ENCODE measurements around the gene ADA.

Gene ADA

DNA sequence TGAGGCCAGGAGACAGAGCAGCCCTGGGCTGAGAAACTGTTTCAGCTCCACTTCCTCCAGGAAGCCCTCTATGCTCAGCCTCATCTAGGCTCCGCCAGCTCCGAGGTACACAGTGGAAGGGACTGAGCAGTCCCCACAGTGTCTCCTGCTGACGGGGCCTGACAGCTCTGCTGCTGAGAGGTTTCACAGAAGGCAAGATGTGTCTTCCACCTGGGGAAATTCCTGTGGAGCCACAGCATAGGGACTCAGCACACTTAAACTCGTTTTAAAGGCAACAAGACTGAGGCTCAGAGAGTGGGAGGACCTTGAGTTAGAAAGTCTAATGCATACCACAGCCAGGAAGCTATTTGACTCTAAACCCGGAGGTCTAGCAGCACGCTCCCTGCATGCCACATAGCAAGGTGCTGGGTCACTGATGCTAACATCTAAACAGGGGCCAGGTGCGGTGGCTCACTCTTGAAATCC is 6.8 kb downstream of the ADA start:
- DNase-seq (ENCODE audit: low spot score): no peak

DNA sequence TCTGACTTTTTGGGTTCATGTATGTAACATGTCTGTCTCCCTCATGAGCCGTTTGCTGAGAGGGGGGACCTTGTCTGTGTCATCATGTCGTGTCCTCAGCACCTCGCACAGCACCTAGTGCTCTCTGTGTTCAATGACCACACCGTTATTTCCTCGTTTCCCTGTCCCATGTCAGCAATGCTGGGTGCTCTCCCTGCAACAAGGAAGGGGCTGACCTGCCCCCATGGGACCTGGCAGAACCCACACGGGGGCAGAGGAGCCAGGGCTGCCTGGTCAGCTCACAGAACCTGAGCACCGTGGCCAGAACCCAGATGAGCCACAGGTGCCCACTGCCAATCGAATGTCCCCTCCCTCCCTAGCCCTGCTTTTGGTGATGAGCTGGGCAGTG is 7.3 kb downstream of the ADA start:
- DNase-seq (ENCODE audit: low spot score): no peak

DNA sequence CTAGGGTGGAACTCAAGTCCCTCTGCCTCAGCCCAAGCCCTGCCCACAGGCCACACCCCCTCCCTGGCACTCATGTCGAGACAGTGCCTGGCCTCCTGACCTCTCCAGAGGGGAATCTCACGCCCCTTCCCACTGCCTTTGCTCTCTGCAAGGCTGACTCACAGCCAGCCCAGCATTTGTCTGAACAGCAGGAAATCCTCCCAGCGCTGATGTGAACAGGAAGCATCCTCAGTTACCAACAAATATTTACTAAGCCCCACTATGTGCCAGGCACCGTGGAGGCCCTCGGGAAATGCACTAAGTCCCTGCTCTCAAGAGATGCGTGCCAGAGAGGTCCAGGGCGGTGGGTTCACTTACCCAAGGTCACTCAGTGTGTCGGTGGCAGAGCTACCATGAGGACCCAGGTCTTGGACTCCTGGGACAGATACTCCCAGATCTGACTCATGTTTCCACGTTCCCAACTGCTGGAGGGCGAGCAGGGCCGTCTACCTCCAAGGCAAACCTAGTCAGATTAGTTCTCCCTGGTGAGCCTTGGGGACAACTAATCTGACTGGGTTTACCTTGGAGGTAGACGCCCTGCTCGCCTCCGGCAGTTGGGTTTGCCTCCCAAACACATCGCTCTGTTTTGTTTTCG is 7.8 kb downstream of the ADA start:
- DNase-seq (ENCODE audit: low spot score): peak; percentile 75

DNA sequence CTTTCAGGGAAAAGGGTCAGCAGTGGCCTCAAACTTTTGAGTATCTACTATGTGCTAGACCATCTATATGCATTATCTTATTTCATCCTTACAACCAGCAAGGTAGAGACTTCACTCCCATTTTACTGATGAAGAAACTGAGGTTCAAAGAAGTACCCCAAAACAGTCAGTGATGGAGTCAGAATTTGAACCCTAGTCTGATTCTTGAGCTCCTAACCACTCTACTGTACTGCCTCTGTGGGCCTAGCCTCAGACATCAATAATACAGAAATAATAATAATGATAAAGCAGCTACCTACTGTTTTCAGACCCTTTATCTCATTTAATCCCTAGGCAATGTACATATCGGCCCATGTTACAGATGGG is 8.4 kb downstream of the ADA start:
- no peak for DNase-seq (ENCODE audit: low spot score)

DNA sequence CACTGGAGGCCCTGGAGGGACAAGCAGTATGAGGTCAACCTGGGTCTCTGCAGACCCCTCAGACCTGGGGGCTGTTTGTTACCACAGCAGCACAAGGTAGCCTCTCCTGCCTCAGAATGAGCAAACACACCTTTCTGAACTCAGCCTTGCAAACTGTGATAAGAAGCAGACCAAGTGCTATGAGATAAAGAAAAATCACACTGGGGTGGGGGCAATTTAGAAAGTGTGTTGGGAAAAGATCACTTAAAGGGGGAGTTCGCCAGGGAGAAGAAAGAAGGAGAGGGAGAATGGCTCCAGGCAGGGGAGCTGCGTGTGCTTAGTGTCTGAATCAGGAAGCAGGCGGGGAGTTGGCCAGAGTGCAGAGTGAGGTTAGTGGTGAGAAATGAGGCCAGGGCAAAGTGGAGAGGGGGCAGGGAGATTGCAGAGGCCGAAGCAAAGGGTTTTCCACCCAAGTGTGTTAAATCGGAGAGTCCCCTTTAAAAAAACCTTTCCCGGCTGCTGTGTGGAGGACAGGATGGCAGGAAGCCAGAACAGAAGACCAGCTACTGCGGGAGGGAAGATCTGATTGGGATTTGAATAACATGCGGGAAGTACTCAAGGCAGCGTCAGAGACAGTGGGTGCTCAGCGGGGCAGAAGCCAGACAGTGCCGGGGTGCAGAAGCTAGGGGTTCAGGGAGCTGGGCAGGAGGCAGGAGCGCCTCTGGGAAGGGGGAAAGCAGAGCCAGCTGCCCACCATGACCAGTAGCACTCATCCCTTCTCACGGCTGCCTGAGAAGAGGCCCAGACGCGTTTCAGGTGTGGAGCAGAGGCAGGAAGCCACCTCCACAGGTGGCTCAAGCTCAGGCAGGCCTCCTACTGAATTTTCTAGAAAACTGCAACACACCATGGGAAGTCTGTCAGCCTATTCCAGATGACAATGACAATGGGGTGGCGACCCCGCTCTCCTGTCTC is 9.0 kb downstream of the ADA start:
- DNase-seq (ENCODE audit: low spot score): peak; percentile 91

DNA sequence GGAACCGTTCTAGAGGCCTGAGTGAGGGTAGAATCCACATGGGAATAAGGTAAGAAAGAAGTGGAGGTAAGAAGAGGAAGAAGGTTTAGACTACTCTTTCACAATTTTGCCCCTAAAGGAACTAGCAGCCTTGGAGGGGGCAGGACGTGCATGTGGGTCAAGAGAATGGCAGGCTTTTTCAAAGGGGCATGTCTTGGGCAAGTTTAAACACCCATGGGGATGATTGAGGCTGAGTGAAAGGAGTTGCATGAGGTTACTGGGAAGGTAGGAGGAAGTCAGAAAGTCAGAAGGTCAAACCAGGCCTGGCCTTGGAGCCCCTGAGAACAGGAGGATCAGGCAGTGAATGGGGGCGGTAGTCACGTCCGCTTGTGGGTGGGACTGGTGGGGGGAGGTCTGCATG is 10.2 kb downstream of the ADA start:
- DNase-seq (ENCODE audit: low spot score): no peak

DNA sequence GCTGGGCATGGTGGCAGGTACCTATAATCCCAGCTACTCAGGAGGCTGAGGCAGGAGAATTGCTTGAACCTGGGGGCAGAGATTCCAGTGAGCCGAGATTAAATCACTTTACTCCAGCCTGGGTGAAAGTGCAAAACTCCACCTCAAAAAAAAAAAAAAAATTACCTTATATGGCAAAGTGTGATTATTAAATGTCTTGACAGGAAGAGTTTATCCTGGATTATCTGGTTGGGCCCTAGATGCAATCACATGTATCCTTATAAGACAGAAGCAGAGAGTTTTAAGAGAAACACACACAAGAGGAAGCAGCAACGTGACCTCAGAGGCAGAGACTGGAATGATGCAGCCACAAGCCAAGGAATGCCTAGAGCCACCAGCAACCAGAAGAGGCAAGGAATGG is 11.0 kb downstream of the ADA start:
- no peak for DNase-seq (ENCODE audit: low spot score)

DNA sequence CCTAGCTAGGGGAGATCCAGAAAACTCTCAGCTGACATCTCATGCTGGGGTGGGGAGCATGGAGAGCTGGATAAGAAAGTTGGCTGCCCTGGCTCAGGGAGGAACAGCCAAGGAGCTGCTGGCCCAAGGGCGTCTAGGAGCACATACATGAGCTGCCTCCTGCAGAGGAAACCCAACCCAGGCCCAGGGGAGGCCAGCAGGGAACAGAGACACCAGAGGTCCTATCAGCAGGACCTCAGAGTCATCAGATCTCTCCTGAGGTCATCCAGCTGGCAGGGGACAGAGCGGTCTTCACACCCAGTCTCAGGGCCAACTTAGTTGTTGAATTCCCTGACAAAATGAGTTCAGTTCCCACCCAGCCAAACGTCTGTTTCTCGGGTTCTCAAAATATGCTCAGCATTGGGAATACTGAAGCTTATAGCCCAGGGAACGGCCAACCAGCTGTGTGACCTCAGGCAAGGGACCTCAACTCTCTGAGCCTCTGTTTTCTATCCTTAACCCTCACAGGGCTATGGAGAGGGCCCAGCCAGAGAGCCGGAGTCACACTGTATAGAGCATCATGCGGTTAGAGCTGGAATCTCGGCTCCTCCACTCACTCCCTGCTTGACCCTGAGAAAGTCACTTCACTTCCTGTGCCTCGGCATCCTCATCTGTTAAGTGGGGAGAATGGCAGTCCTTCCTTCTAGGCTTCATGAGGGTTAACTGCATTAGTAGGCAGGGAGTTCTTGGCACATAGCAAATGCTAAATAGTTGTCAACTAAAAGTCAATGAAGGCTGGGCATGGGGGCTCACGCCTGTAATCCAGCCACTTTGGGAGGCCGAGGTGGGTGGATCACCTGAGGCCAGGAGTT is 13.8 kb downstream of the ADA start:
- no peak for DNase-seq (ENCODE audit: low spot score)

DNA sequence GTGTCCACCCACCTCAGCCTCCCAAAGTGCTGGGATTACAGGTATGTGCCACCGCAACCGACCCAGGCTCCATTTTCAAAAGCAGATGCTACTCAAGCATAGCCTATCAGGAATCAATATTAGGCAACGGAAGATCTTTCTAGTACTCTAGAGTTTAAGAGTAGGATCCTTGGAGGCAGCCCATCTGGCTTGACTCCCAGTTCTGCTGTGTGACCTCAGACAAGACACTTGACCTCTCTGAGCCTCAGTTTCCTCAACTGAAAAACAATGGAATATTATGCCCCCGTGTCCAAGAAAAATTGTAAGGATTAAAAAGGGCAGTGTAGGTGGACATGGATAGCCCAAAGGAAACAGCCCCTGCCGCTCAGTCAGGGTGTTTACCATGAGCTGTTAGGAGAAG is 14.5 kb downstream of the ADA start:
- DNase-seq (ENCODE audit: low spot score): no peak

DNA sequence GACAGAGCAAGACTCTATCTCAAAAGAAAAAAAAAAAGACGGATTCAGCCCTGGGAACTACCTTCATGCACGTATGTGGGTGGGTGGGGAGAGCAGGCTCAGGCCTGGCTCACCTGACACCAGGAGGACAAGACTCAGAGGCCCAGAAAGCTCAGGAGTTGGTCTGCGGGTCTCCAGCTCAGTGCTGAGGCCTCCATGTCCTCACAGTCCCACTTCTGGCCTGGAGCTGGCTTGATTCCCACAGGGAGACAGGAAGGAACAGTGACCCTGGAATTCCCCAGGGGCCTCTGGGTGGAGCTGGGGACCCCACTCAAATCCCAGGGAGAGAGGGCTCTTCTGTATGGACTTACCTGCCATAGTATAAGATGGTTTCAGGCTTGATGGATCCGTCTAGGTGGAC is 15.6 kb downstream of the ADA start:
- DNase-seq (ENCODE audit: low spot score): no peak

DNA sequence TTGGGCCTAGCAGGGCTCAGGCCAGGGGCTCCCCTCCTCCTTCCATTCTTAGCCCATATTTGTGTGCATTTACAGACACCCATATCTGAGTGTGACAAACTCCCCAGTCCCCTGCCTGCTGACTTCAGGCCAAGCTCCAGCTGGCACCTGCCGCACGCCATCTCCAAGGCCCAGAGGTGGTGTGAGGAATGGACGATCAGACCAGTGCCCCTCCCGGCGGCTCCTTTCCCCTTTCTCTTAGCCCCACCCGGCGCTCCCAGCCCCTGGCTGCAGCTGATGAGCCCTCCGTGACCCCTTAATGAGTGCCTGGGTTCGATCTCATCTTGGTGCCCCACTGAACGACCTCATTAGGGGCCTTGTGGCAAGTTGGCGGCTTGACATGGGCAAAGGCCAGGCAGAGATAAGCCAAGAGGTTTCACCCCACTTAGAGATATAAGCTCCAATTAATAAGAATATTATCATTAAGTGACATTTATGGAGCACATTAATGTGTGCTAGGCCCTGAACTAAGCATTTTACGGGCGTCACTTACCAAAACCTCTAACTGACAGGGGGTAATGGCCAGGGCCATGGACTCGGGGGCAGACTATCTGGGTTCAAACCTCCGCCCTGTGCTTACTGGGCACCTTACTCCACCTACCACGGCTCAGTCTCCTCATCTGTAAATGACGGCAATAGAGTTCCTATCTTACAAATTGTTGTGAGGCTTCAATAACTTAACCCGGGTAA is 17.5 kb downstream of the ADA start:
- DNase-seq (ENCODE audit: low spot score): no peak

DNA sequence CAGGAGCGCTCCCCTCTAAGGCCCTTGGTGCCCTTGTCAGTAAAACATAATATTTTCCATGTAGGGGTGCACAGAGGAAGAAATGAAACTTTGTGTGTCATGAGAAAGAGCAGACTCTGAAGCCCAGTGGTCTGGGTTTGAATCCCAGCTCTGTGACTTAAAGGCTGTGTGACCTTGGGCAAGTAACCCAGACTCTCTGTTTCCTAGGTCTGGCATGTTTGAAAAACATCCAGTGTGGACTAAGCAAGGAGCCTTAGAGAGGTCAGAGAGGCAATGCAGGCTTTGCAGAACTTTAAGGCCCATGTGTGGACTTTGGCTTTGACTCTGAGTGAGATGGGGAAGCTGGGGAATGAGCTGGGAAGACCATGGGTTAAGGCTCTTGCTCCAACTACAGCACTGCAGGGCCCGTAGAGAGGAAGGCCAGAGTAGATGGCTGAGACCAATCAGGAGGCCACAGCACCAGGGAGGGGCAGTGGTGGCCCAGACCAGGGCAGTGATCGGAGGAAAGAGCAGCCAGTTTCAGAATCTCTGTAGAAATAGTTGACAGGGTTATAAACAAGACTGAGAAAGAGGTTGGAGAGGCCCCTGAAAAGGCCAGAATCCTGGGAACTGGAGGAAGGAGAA is 18.2 kb downstream of the ADA start:
- no peak for DNase-seq (ENCODE audit: low spot score)

DNA sequence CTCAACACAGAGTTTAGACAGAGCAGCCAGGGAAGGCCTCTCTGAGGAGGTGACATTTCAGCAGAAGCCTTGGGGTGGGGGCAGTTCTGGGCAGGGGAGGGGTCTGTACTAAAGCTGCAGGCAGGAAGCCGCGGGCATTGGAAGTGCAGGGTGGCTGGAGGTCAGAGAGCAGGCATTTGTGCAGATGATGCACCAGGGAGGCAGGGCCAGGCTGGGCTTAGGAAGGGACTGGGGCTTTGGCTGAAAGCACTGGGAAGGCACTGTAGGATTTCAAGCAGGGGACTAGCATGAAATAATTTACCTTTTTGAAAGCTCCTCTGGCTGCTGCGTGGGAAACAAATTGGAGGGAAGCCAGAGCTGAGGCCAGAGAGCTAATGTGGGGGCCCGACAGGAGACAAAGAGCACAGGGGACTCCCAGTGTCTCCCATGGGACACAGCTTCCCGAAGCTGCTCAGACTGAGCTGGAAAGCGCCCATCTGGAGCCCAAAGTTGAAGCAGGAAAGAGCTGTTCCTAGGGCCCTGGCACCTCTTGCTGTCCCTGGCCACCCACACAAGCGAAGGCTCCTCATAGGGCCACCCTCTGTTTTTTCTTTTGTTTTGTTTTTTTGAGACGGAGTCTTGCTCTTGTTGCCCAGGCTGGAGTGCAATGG is 19.3 kb downstream of the ADA start:
- DNase-seq (ENCODE audit: low spot score): no peak

DNA sequence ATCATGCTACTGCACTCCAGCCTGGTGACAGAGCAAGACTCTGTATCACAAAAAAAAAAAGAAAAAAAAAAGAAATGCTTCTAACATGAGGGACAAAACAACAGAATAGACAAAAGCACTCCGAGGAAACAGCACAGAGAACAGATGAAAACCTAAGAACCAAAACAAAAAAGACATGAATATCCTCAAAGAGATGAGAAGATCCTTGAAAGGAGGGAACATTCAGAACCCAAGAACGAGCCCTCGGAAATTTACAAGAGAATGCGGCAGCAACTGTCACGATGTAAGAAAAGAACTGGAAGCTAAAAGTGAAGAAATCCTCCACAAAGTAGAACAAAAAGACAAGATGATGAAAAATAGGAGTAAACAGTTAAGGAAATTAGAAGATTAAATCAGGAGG is 21.2 kb downstream of the ADA start:
- DNase-seq (ENCODE audit: low spot score): no peak

DNA sequence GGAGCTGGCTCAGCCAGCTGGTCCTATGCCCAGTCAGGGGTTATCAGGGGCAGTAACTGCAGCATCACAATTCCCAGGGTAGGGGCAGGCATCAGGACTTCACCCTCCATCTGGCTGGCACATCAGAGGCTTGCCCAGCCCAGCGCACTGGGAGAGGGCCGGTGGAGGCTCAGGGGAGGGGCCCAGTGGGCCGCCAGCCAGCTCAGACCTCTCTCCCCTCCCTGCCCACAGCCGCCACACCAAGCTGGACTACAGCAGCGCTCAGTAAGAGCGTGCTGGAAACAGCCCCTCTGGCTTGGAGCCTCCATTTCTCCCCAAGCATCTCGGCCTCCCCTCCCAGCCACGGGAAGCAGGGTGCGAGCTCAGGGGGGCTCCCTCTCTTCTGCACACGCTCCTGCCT is 22.0 kb downstream of the ADA start:
- DNase-seq (ENCODE audit: low spot score): no peak

DNA sequence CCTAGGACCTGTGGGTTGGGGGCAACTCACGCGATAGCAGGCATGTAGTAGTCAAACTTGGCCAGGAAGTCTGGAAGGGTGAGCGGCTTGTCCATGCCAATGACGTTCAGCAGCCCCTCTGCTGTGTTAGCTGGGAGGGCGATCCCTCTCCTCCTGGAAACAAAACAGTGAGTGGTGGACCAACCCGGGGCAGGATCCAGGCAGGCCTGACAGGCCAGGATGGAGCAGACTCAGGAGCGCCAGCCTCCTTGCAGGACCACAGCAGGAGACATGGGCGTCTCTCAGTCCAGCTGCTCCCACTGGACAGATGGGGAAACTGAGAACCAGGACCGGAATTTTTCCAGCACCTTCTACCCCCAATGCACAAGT is 22.5 kb downstream of the ADA start:
- no peak for DNase-seq (ENCODE audit: low spot score)

DNA sequence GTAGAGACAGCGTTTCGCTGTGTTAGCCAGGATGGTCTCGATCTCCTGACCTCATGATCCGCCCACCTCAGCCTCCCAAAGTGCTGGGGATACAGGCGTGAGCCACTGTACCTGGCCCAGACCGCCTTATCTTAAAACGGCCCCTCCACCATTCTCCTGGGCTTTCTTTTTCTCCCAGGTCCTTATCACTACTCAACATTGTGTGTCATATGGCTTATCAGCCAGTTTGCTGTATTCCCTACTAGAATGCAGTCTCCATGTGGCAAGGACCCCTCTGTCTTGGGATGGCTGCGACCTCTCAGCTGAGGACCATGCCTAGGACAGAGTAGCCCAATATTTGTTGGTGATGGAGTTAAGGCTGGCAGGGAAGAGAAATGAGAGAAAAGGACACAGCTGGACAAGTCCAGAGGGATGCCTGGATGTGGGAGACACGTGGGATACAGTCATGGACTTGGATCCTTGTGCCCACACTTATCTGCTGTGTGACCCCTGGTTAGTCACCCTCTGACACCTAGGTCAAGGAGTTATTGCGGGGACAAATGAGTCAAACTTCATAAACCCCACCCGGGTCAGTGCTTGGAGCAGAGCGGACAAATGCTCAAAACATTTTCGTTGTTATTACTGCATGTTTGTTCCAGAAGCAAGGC is 24.0 kb downstream of the ADA start:
- DNase-seq (ENCODE audit: low spot score): no peak

DNA sequence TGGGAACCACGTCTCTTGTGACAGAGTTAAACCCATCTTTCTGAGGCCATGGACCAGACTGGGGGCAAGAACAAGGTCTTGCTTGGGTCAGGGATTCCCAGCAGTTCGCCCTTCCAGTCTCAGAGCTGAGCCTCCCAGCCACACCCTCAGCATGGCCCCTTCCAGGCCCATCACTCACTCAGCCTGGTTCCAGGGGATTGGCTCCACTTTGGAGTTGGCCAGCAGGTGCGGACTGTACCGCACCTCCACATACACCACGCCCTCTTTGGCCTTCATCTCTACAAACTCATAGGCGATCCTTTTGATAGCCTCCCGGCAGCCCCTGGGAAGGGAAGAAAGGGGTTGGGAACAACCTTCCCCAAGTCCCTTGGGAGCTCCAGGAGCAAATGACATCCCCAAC is 25.2 kb downstream of the ADA start:
- no peak for DNase-seq (ENCODE audit: low spot score)

DNA sequence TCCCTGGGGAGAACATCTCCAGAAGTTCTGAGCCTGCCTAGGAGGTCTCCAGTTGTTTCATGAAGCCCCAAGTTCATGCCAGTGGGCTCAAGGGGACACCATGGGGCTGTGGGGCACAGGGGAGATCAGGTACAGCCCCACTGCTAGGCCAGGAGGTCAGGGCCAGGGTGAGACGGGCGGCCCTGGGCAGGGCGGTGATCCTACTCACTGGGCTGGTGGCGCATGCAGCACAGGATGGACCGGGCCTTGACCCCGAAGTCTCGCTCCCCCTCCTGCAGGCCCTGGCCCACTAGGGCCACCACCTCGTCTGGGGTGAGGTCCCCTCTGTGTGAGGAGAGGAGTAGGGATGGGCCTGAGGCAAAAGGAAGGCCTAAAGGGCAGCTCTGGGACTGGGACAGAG is 26.1 kb downstream of the ADA start:
- DNase-seq (ENCODE audit: low spot score): no peak

DNA sequence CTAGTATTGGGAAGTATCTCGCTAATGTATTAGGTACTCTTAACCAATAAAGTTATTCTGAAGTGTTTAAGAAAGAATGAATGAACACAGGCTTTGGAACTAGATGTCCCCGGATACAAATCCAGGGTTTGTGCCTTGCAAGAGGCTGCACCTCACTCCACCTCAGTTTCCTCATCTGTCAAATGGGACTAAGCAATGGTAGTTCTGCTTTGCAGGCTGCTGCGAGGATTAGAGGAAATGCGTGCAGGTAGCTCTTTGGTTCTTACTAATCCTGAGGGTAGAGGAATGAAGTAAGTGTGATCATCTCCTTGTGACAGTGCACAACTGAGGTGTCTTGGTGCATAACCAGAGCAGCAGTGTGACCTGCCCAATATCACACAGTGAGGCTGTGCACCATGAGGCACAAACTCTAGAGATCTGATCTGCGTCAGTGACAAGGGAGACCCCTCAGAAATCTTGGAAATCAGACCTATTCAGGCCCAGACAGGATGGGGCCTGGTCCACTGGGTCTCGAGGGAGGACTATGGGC is 26.7 kb downstream of the ADA start:
- no peak for DNase-seq (ENCODE audit: low spot score)

All from AG20443 (cell line).